ENCODE data around the gene ERCC3. TPM values are rescaled to one million over a fixed set of nuclear protein-coding genes. Genes with fewer than 3 reads are reported as not detected.

Gene ERCC3
- total and polyA plus RNA-seq, 2 of the 13 experiments (the other 11 are each of a cell fraction or from before 2014, with no cell fraction given): 49.7 to 64.6 TPM

GRCh38 chr2:127293748-127294562 is at the start of gene ERCC3 (continued):
- no peak for TF ChIP-seq FOXO4 (CRISPR knock-in tag; conservative IDR thresholded peaks at IDR 0.05)
- peak; percentile 49 for TF ChIP-seq CBX1 (IDR thresholded peaks at IDR 0.05; ENCODE audit: low read depth)
- TF ChIP-seq NR2F2 (IDR thresholded peaks at IDR 0.05; ENCODE audit: borderline replicate concordance, low read depth): peak; percentile 27; the same call in 1 of the 2 replicates
- TF ChIP-seq TFDP1 (CRISPR knock-in tag; IDR thresholded peaks at IDR 0.05; ENCODE audit: borderline replicate concordance): peak; percentile 77
- peak; percentile 96 for TF ChIP-seq ZNF776 (CRISPR knock-in tag; IDR thresholded peaks at IDR 0.05)
- peak in 1 of 2 experiments; percentile 90; a peak in 2 of 4 replicates for TF ChIP-seq KLF16 (CRISPR knock-in tag; IDR thresholded peaks at IDR 0.05)
- TF ChIP-seq SP2 (CRISPR knock-in tag; IDR thresholded peaks at IDR 0.05): peak; percentile 95
- no peak; the same call in 1 of the 2 replicates for TF ChIP-seq ZNF740 (CRISPR knock-in tag; IDR thresholded peaks at IDR 0.05)
- peak; percentile 24 for TF ChIP-seq SKI (IDR thresholded peaks at IDR 0.05; ENCODE audit: partially characterized antibody)
- 0 out of 2 replicates have a peak, but pooled peaks have one; percentile 60 for TF ChIP-seq NCOA1 (CRISPR knock-in tag; IDR thresholded peaks at IDR 0.05)
- peak in 1 of 2 experiments; percentile 33; a peak in 1 of 4 replicates for TF ChIP-seq REST (IDR thresholded peaks at IDR 0.05; ENCODE audit: borderline replicate concordance in 1 of 2, low read depth in 1 of 2, low read length in 2 of 2)
- 0 out of 2 replicates have a peak, but pooled peaks have one; percentile 26 for TF ChIP-seq ATF6 (CRISPR knock-in tag; conservative IDR thresholded peaks at IDR 0.05)
- TF ChIP-seq FOSL2 (CRISPR knock-in tag; IDR thresholded peaks at IDR 0.05): peak; percentile 57
- TF ChIP-seq ZNF24 (IDR thresholded peaks at IDR 0.05): no peak
- no peak for TF ChIP-seq ZNF484 (CRISPR knock-in tag; IDR thresholded peaks at IDR 0.05; ENCODE audit: borderline replicate concordance, low read depth)
- peak; percentile 56; the same call in 1 of the 2 replicates for TF ChIP-seq ATF3 (CRISPR knock-in tag; IDR thresholded peaks at IDR 0.05)
- peak; percentile 52; the same call in 1 of the 2 replicates for TF ChIP-seq ZFP1 (CRISPR knock-in tag; IDR thresholded peaks at IDR 0.05)
- peak; percentile 94 for TF ChIP-seq BCL3 (CRISPR knock-in tag; IDR thresholded peaks at IDR 0.05)
